GM12801 (cell line): ENCODE results near the gene FRMPD1.

Source experiments
- CTCF ChIP-seq: IDR thresholded peaks from one replicate; pipeline ENCODE4 v1.5.1; 2011; ENCODE audit warnings: control low read depth; ENCODE audit not compliant: insufficient read length; ENCODE audit errors: extremely low read depth

The FRMPD1 gene, protein sequence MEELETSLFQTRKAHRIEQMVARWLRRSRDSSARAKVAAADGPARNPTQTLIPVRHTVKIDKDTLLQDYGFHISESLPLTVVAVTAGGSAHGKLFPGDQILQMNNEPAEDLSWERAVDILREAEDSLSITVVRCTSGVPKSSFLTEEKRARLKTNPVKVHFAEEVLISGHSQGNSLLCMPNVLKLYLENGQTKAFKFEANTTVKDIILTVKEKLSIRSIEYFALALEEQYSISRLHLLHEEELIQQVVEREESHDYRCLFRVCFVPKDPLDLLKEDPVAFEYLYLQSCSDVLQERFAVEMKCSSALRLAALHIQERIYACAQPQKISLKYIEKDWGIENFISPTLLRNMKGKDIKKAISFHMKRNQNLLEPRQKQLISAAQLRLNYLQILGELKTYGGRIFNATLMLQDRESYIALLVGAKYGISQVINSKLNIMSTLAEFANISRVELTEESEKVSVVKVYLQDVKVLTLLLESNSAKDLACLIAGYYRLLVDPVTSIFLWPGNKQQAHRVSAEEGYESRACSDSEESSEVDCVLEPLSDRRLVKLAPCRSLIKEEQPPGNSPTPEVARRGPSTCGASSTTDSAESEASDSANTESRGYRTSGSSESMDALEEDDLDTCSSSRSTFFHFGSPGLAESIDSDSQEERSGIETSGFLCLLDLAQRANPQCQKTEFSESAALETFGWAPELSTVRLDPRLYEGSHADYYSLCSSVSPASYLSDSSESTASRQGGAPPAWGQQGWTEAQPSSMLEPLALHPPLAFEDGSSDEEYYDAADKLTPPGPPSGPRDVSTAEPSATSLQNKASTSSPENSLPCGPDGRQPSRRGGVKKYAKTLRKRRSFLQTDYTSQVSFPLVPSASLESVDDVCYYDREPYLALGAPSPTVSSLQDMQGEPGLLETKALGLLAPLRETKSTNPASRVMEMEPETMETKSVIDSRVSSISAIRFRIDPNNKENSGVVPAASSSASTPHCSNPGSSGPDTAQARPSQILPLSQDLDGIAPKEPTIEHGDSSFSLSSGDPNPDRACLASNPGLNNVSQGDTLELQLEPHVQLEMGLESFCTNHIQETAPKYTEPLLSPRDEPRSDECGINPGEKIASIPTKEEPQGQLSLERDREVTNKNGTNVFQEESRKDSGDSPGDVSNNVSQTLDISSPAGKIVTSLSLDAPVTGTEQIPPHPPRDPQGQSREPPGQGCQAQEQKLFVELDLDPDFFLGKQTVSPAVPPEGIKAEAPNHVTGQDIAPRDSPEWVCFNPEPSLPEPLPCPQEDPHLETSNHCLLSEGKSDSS (N-terminal part only)

DNA sequence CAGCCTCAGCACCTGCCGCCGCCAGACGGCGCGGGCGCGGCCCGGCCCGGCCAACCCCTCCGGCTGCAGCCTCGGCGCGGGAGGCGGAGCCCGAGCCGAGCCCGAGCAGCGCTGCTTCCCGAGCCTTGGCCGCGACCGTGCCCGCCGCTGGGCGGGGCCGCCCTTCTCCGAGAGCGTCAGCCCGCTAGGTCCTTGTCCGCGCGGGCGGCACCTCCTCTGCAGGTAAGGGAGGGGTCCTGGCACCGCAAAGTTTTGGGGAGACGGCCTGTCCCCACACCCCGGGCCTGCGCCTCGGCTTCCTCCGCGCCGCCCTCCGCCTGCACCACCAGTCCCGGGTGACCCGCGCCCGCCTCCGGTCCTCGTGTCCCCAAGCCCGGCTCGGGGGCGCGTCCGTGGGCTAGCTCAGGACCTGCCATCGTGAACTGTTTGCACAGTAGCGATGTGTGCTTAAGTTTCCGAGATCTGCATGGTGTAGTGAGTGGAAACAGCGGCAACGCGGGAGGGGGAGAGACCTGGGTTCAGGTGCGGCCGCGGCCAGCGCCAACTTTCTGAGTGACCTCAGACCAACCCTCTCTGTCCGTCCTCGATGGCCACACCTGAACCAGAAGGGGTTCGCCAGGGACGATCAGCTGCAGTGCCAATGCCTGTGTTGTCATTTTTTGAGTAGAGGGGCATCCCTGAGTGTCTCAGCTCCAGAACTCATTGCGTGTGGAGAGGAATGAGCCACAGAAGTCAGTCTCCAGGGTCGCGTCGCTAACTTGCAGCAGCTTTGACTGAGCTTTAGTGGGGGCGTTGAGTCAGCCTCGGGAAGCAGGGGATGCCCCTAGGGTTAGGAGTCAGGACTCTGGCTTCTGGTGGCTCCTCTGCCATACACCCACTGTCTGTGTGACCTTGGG is at the start of gene FRMPD1:
FRMPD1 (plus strand) TSS at position 82 of the 896 bp plus-strand sequence. CDS start 41,688 bp downstream, outside the sequence.
- no peak for TF ChIP-seq CTCF

- TF ChIP-seq CTCF: no peak
These were observed 47.9 kb upstream of the FRMPD1 start for GRCh38 chr9:37602817-37603216.

DNA sequence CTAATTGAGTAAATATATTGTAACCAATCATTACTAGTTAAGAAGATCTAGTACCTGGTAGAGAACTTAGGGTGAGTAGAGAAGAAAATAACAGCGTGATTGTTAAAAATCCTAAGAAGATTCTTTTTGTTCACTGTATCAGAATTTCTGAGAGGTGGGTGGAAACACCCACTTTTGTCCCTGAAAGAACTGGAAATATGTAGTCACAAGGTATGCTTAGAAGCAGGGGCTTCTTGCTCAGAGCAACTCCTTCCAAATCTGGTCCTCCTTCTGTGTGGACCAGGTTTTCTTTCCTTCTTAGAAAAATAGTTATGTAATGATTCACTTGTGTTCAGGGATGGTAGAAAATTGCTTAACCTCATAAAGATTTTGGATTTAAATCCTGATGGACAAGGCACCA is 46.5 kb upstream of the FRMPD1 start:
- no peak for TF ChIP-seq CTCF

DNA sequence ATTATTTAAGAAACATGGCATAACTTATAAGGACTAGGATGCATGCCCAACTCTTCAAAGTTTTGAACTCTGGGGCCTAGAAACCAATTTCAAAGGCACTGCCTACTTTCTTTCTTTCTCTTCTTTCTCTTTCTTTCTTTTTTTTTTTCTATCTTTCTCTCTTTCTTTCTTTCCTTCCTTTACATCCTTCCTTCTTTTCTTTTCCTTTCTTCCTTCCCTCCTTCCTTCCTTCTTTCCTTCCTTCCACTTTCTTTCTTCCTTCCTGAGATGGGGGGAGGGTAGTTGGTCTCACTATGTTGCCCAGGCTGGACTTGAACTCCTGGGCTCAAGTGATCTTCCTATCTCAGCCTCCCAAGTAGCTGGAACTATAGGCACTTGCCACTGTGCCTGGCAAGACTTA is 42.5 kb upstream of the FRMPD1 start:
- TF ChIP-seq CTCF: no peak

GRCh38 chr9:37609735-37610397 is 40.9 kb upstream of the FRMPD1 start:
- no peak for TF ChIP-seq CTCF

DNA sequence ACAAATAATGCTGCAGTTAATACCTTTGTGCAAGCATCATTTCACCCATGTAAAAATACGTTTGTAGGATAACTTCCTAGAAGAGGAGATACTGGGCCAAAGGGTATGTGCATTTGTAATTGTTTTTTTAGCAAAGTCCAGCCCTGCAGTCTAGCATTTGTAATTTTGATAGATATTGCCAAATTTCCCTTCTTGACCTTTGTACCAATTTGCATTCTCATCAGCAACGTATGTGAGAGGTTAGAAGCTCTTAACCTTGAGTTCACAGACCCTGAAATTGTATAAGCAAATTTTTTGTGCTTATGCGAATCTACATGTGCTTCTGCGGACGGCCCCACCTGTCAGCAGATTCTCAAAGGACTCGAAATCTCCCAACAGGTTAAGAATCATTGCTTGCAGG is 39.7 kb upstream of the FRMPD1 start:
- no peak for TF ChIP-seq CTCF
